T-cell (primary cell): ENCODE measurements around the gene MAN1C1. TPM values are rescaled to one million over a fixed set of nuclear protein-coding genes. Genes with fewer than 3 reads are reported as not detected.
A peak's percentile ranks its signal among the peaks of the same experiment; 100 is the strongest.

Experiments
- ATAC-seq, 4 experiments: fragments of 200-7000 bp in 3 of 4; fragments of 150-1000 bp in 1 of 4; cut with Tn5 transposase; replicated peaks in 1 of 4; 1 replicate in 3 of 4; 2 replicates in 1 of 4; pipeline ENCODE4 v1.10.0; 2021; ENCODE audit warnings: moderate library complexity in 3 of 4, mild to moderate bottlenecking in 2 of 4, moderate number of reproducible peaks in 1 of 4
- CTCF ChIA-PET, 2 donors: fragments of 300-600 bp; sonication (Branson Sonifier 250); formaldehyde crosslinking; loops; one replicate each; lab custom pipeline; 2022; ENCODE audit warnings: antibody characterized with exemption in 2 of 2; lab: Charles Lee
- POLR2A ChIA-PET, 2 donors: fragments of 300-600 bp; sonication (Branson Sonifier 250); formaldehyde crosslinking; loops; one replicate each; lab custom pipeline; 2022; ENCODE audit warnings: antibody characterized with exemption in 2 of 2; lab: Charles Lee
- DNase-seq, 35 experiments: peaks; one replicate each; pipeline versions ENCODE4 v3.0.0 to v3.0.0-alpha.2; 2013 to 2023
- H3K27ac ChIP-seq: one replicate; pipeline ENCODE4 v1.5.1; 2013; ENCODE audit warnings: low read length
- H3K27me3 ChIP-seq, 2 experiments: replicated peaks in 1 of 2; 1 replicate in 1 of 2; 2 replicates in 1 of 2; pipeline versions ENCODE4 v1.6.1 to v1.7.0; 2013; ENCODE audit warnings: low read length in 1 of 2, mixed read lengths in 1 of 2; ENCODE audit not compliant: control insufficient read depth in 2 of 2, insufficient read depth in 2 of 2; ENCODE audit errors: extremely low read depth in 1 of 2
- H3K36me3 ChIP-seq, 2 donors: 1 replicate in 1 of 2; 2 replicates in 1 of 2; pipeline versions ENCODE4 v1.6.1 to v1.7.0; 2013; ENCODE audit warnings: low read length in 1 of 2; ENCODE audit not compliant: control insufficient read depth in 2 of 2, insufficient read depth in 1 of 2; ENCODE audit errors: extremely low read depth in 1 of 2
- H3K4me1 ChIP-seq, 2 experiments: 1 replicate in 1 of 2; 2 replicates in 1 of 2; pipeline versions ENCODE4 v1.6.1 to v1.7.0; 2013; ENCODE audit warnings: low read length in 2 of 2, mixed read lengths in 1 of 2; ENCODE audit not compliant: insufficient read depth in 2 of 2, control insufficient read depth in 1 of 2; ENCODE audit errors: extremely low read depth in 1 of 2
- H3K4me3 ChIP-seq, 2 donors: 1 replicate in 1 of 2; 2 replicates in 1 of 2; pipeline versions ENCODE4 v1.5.1 to v1.7.0; 2013; ENCODE audit warnings: mild to moderate bottlenecking in 2 of 2, low read length in 1 of 2, moderate library complexity in 1 of 2; ENCODE audit not compliant: control insufficient read depth in 1 of 2; ENCODE audit errors: extremely low read depth in 1 of 2
- H3K9me3 ChIP-seq: 2 replicates; pipeline ENCODE4 v1.7.0; 2013
- H3K27ac Mint-ChIP-seq, 2 donors: one replicate each; pipeline ENCODE4 v1.8.0; 2020 to 2021; ENCODE audit warnings: mild to moderate bottlenecking in 2 of 2, mixed read lengths in 2 of 2
- H3K27me3 Mint-ChIP-seq, 2 donors: one replicate each; pipeline ENCODE4 v1.8.0; 2021 to 2022; ENCODE audit warnings: mixed read lengths in 2 of 2
- H3K36me3 Mint-ChIP-seq: one replicate; pipeline ENCODE4 v1.8.0; 2021; ENCODE audit warnings: mixed read lengths
- H3K4me1 Mint-ChIP-seq, 3 donors: one replicate each; pipeline ENCODE4 v1.8.0; 2020 to 2022; ENCODE audit warnings: mixed read lengths in 3 of 3, mild to moderate bottlenecking in 1 of 3
- H3K4me3 Mint-ChIP-seq, 3 donors: one replicate each; pipeline ENCODE4 v1.8.0; 2020 to 2022; ENCODE audit warnings: mild to moderate bottlenecking in 3 of 3, mixed read lengths in 3 of 3, moderate library complexity in 3 of 3
- H3K9me3 Mint-ChIP-seq, 3 donors: one replicate each; pipeline ENCODE4 v1.8.0; 2020 to 2022; ENCODE audit warnings: mixed read lengths in 3 of 3
- WGBS: methylation state at CpG from one replicate; pipeline ENCODE4 v1.1.5; 2013; ENCODE audit warnings: missing lambda C conversion rate; ENCODE audit not compliant: insufficient coverage; 5-methylcytosine and 5-hydroxymethylcytosine counted together
- total RNA-seq, 35 experiments: library from RNA in 6 of 35; stranded (reverse) in 6 of 35; fragments of 120-200 nt in 1 of 35; gene quantifications; one replicate each; pipeline versions ENCODE4 v1.2.1 to v1.2.4 and lab custom pipeline; 2013 to 2026

The MAN1C1 gene
- total RNA-seq, 5 donors from 2014 or later (not counting 1 experiment from before 2014, with no cell fraction given): 57.5 to 90.5 (median 65.5) TPM

- Histone ChIP-seq H3K27ac (no peak overlapping the region), H3K4me1 (peaks cover 33 to 63% of the 10 kb centered on the region in 2 experiments), H3K36me3 (peaks cover 0 to 2% of the 10 kb centered on the region in 2 donors), H3K4me3 (no peak overlapping the region), H3K27me3 (peaks cover 0 to 8% of the 10 kb centered on the region in 2 experiments), H3K9me3 (no peaks in the 10 kb centered on the region)
- peaks cover 4% of the 10 kb centered on the region for H3K36me3 Mint-ChIP-seq
- CTCF ChIA-PET: no interaction called here
- peaks cover 42 to 62% (median 59%) of the 10 kb centered on the region in 3 donors for H3K4me1 Mint-ChIP-seq
- no peak overlapping the region for H3K4me3 Mint-ChIP-seq
- H3K27me3 Mint-ChIP-seq: no peaks in the 10 kb centered on the region
- DNase-seq (no peak), ATAC-seq (no peak)
- no peaks in the 10 kb centered on the region for H3K9me3 Mint-ChIP-seq
- WGBS: 98% methylated on average over 10 of the region's 11 CpGs
- H3K27ac Mint-ChIP-seq: peak overlapping the region; percentile 39 to 59
- POLR2A ChIA-PET: interaction anchor here in 1 of 2 donors (0.5 kb wide), 1 partner anchor 94 kb away, joined by 3 read pairs; no protein-coding TSS in a partner anchor
Observed at GRCh38 chr1:25702101-25702775, 85.6 kb downstream of the MAN1C1 start.

- POLR2A ChIA-PET: no interaction called here
Observed at GRCh38 chr1:25703041-25703440, 86.5 kb downstream of the MAN1C1 start.

GRCh38 chr1:25703671-25704266, 87.2 kb downstream of the MAN1C1 start:
- peak overlapping the region in 1 of 3 donors; percentile 40 for H3K4me3 Mint-ChIP-seq
- H3K27me3 Mint-ChIP-seq: no peaks in the 10 kb centered on the region

More at GRCh38 chr1:25703041-25703440, 86.5 kb downstream of the MAN1C1 start:
- no peak overlapping the region for H3K4me3 ChIP-seq
- peak overlapping the region in 1 of 2 donors; percentile 22 for H3K27ac Mint-ChIP-seq
- 67% methylated on average over 1 of the region's 5 CpGs for WGBS
- peaks cover 42 to 62% (median 59%) of the 10 kb centered on the region in 3 donors for H3K4me1 Mint-ChIP-seq
- DNase-seq: no peak
- H3K36me3 Mint-ChIP-seq: peaks cover 4% of the 10 kb centered on the region
- CTCF ChIA-PET: no interaction called here
- no peak overlapping the region for H3K4me3 Mint-ChIP-seq
- no peaks in the 10 kb centered on the region for H3K9me3 ChIP-seq
- ATAC-seq: no peak
- no peaks in the 10 kb centered on the region for H3K9me3 Mint-ChIP-seq
- H3K27me3 ChIP-seq: peaks cover 0 to 8% of the 10 kb centered on the region in 2 experiments
- peaks cover 26 to 60% of the 10 kb centered on the region in 2 experiments for H3K4me1 ChIP-seq
- H3K36me3 ChIP-seq: peaks cover 0 to 2% of the 10 kb centered on the region in 2 donors
- no peak overlapping the region for H3K27ac ChIP-seq
- no peaks in the 10 kb centered on the region for H3K27me3 Mint-ChIP-seq

GRCh38 chr1:25704267-25704691, 87.7 kb downstream of the MAN1C1 start:
- DNase-seq (peak in 28 of 35 experiments; percentile 6 to 67 (median 24)), ATAC-seq (peak; percentile 92 to 98 (median 96))
- Mint-ChIP-seq H3K27ac (peak overlapping the region; percentile 76 to 83), H3K9me3 (no peaks in the 10 kb centered on the region), H3K27me3 (no peaks in the 10 kb centered on the region), H3K4me3 (peak overlapping the region in 1 of 3 donors; percentile 40), H3K4me1 (peaks cover 36 to 62% (median 60%) of the 10 kb centered on the region in 3 donors), H3K36me3 (peaks cover 4% of the 10 kb centered on the region)
- peaks cover 25 to 63% of the 10 kb centered on the region in 2 experiments for H3K4me1 ChIP-seq
- CTCF ChIA-PET: interaction anchor here in 1 of 2 donors (0.7 kb wide), 1 partner anchor 90 kb away, joined by 4 read pairs; no protein-coding TSS in a partner anchor
- H3K27ac ChIP-seq: peak overlapping the region; percentile 53
- H3K27me3 ChIP-seq: peaks cover 0 to 8% of the 10 kb centered on the region in 2 experiments
- no peaks in the 10 kb centered on the region for H3K36me3 ChIP-seq
- H3K9me3 ChIP-seq: no peaks in the 10 kb centered on the region
- no peak overlapping the region for H3K4me3 ChIP-seq
- POLR2A ChIA-PET: interaction anchor here in 1 of 2 donors (0.7 kb wide), 1 partner anchor 476 kb away, joined by 3 read pairs; no protein-coding TSS in a partner anchor
- 0% methylated on average over 2 of the region's 7 CpGs for WGBS

More at GRCh38 chr1:25703671-25704266, 87.2 kb downstream of the MAN1C1 start:
- ChIA-PET POLR2A (no interaction called here), CTCF (interaction anchor here in 1 of 2 donors (0.7 kb wide), 1 partner anchor 91 kb away, joined by 4 read pairs; no protein-coding TSS in a partner anchor)
- WGBS: 71% methylated on average over 4 of the region's 6 CpGs
- ATAC-seq: peak in 1 of 4 experiments; percentile 5
- H3K4me1 ChIP-seq: peaks cover 23 to 60% of the 10 kb centered on the region in 2 experiments
- no peaks in the 10 kb centered on the region for H3K36me3 ChIP-seq
- Mint-ChIP-seq H3K4me1 (peaks cover 36 to 59% (median 58%) of the 10 kb centered on the region in 3 donors), H3K36me3 (peaks cover 4% of the 10 kb centered on the region), H3K27ac (peak overlapping the region; percentile 76 to 83), H3K9me3 (no peaks in the 10 kb centered on the region)
- H3K27ac ChIP-seq: peak overlapping the region; percentile 53
- H3K4me3 ChIP-seq: no peak overlapping the region
- no peaks in the 10 kb centered on the region for H3K9me3 ChIP-seq
- DNase-seq: no peak
- H3K27me3 ChIP-seq: peaks cover 0 to 8% of the 10 kb centered on the region in 2 experiments

GRCh38 chr1:25705699-25706098, 89.1 kb downstream of the MAN1C1 start:
- CTCF ChIA-PET: interaction anchor here in 1 of 2 donors (0.6 kb wide), 1 partner anchor 171 kb away, joined by 5 read pairs; no protein-coding TSS in a partner anchor
- Histone ChIP-seq H3K27me3 (peaks cover 0 to 8% of the 10 kb centered on the region in 2 experiments), H3K36me3 (no peaks in the 10 kb centered on the region), H3K4me3 (no peak overlapping the region), H3K27ac (no peak overlapping the region), H3K4me1 (peaks cover 30 to 65% of the 10 kb centered on the region in 2 experiments), H3K9me3 (no peaks in the 10 kb centered on the region)
- Mint-ChIP-seq H3K4me3 (no peak overlapping the region), H3K4me1 (peaks cover 44 to 65% (median 64%) of the 10 kb centered on the region in 3 donors), H3K36me3 (no peaks in the 10 kb centered on the region), H3K9me3 (no peaks in the 10 kb centered on the region), H3K27ac (peak overlapping the region; percentile 20 to 39), H3K27me3 (no peaks in the 10 kb centered on the region)
- 88% methylated on average over 1 of the region's 2 CpGs for WGBS
- POLR2A ChIA-PET: no interaction called here
- DNase-seq: no peak
- no peak for ATAC-seq
